SU-DHL-6 (cell line): ENCODE data around the gene NREP.

Source experiments
- H2AFZ ChIP-seq: fragments of 200-600 bp; sonication (generic); 2 replicates; pipeline ENCODE4 v1.6.1; 2014; ENCODE audit warnings: low read depth, mild to moderate bottlenecking, moderate library complexity, mixed read lengths, antibody characterized with exemption, low read length; ENCODE audit not compliant: severe bottlenecking
- H3F3A ChIP-seq: fragments of 200-600 bp; shearing (Covaris generic); 2 replicates; pipeline ENCODE4 v1.6.0; 2016; ENCODE audit warnings: antibody characterized with exemption, mild to moderate bottlenecking; ENCODE audit not compliant: insufficient read depth
- H3K27ac ChIP-seq: fragments of 200-600 bp; sonication (generic); 2 replicates; pipeline ENCODE4 v1.5.1; 2016; ENCODE audit warnings: low read depth, mild to moderate bottlenecking, low read length, moderate library complexity, mixed read lengths
- H3K27me3 ChIP-seq: fragments of 200-600 bp; sonication (generic), shearing (Covaris generic); 2 replicates; pipeline ENCODE4 v1.6.0; 2014; ENCODE audit warnings: mild to moderate bottlenecking, low read length
- H3K36me3 ChIP-seq: fragments of 200-600 bp; sonication (generic); 2 replicates; pipeline ENCODE4 v1.6.1; 2014; ENCODE audit warnings: mild to moderate bottlenecking, low read length, mixed read lengths
- H3K4me2 ChIP-seq: fragments of 300-600, 200-600 bp; shearing (Covaris generic), sonication (generic); 2 replicates; pipeline ENCODE4 v1.6.0; 2014; ENCODE audit warnings: low read length, low read depth, mild to moderate bottlenecking; ENCODE audit not compliant: poor library complexity, severe bottlenecking
- H3K4me3 ChIP-seq: fragments of 200-600 bp; sonication (generic); 2 replicates; pipeline ENCODE4 v1.5.1; 2014; ENCODE audit warnings: antibody characterized with exemption, low read length, mild to moderate bottlenecking, mixed read lengths; ENCODE audit not compliant: insufficient read depth, poor library complexity, severe bottlenecking
- H3K79me2 ChIP-seq: fragments of 200-600 bp; sonication (generic); 2 replicates; pipeline ENCODE4 v1.6.1; 2014; ENCODE audit warnings: mild to moderate bottlenecking, low read length, moderate library complexity; ENCODE audit not compliant: insufficient read depth
- H3K9ac ChIP-seq: fragments of 200-600 bp; sonication (generic); 2 replicates; pipeline ENCODE4 v1.7.0; 2014; ENCODE audit warnings: mild to moderate bottlenecking, low read length
- H3K9me2 ChIP-seq: fragments of 200-600 bp; sonication (generic); replicated peaks from 2 replicates; pipeline ENCODE4 v1.6.1; 2014; ENCODE audit warnings: low read length; ENCODE audit not compliant: insufficient read depth
- H3K9me3 ChIP-seq: fragments of 200-600 bp; sonication (generic); 2 replicates; pipeline ENCODE4 v1.6.1; 2014; ENCODE audit warnings: low read length, mixed read lengths; ENCODE audit not compliant: insufficient read depth
- H4K20me1 ChIP-seq: fragments of 200-600 bp; sonication (generic); 2 replicates; pipeline ENCODE4 v1.6.1; 2014; ENCODE audit warnings: low read depth, mild to moderate bottlenecking, antibody characterized with exemption, low read length, moderate library complexity, mixed read lengths
- CTCF ChIP-seq: fragments of 200-600 bp; sonication (generic); IDR thresholded peaks from one replicate; pipeline ENCODE4 v1.5.1; 2017; ENCODE audit warnings: antibody characterized with exemption, mild to moderate bottlenecking, low read length, moderate library complexity; ENCODE audit not compliant: insufficient read depth, poor library complexity, severe bottlenecking
- EZH2phosphoT487 ChIP-seq: fragments of 200-600 bp; sonication (generic), shearing (Covaris generic); conservative IDR thresholded peaks from 2 replicates; pipeline ENCODE4 v1.6.1; 2018; ENCODE audit warnings: mild to moderate bottlenecking, antibody characterized with exemption, low read length, moderate library complexity, mixed read lengths

The NREP gene

GRCh38 chr5:111694133-111694532, 62.9 kb downstream of the NREP start:
- H3K4me2 ChIP-seq = no peak overlapping the region

GRCh38 chr5:111691914-111692313, 65.1 kb downstream of the NREP start:
- H3K9ac ChIP-seq = no peak overlapping the region
- H3K36me3 ChIP-seq = no peaks in the 10 kb centered on the region
- H3K79me2 ChIP-seq = no peaks in the 10 kb centered on the region
- no peak overlapping the region for H3K27ac ChIP-seq
- no peak overlapping the region for H2AFZ ChIP-seq
- H3K27me3 ChIP-seq = no peaks in the 10 kb centered on the region
- no peak overlapping the region for H3K4me2 ChIP-seq
- H3K9me2 ChIP-seq = no peaks in the 10 kb centered on the region
- no peaks in the 10 kb centered on the region for H3K9me3 ChIP-seq
- H3F3A ChIP-seq = no peaks in the 10 kb centered on the region
- TF ChIP-seq CTCF = no peak
- no peak for TF ChIP-seq EZH2phosphoT487
- no peaks in the 10 kb centered on the region for H4K20me1 ChIP-seq
- no peak overlapping the region for H3K4me3 ChIP-seq

More at GRCh38 chr5:111694133-111694532, 62.9 kb downstream of the NREP start:
- H3K9me2 ChIP-seq = no peaks in the 10 kb centered on the region
- no peaks in the 10 kb centered on the region for H3K27me3 ChIP-seq
- H4K20me1 ChIP-seq = no peaks in the 10 kb centered on the region
- H3K9ac ChIP-seq = no peak overlapping the region
- no peaks in the 10 kb centered on the region for H3F3A ChIP-seq
- H3K79me2 ChIP-seq = no peaks in the 10 kb centered on the region
- TF ChIP-seq CTCF = no peak
- TF ChIP-seq EZH2phosphoT487 = no peak
- no peak overlapping the region for H3K27ac ChIP-seq
- no peaks in the 10 kb centered on the region for H3K9me3 ChIP-seq
- H3K36me3 ChIP-seq = no peaks in the 10 kb centered on the region
- no peak overlapping the region for H2AFZ ChIP-seq
- no peak overlapping the region for H3K4me3 ChIP-seq

GRCh38 chr5:111691508-111691907, 65.5 kb downstream of the NREP start:
- Histone ChIP-seq H3K9me3 (no peaks in the 10 kb centered on the region), H3K27me3 (no peaks in the 10 kb centered on the region), H2AFZ (no peak overlapping the region), H3K4me2 (no peak overlapping the region), H3K36me3 (no peaks in the 10 kb centered on the region), H3K27ac (no peak overlapping the region), H3K79me2 (no peaks in the 10 kb centered on the region), H3F3A (no peaks in the 10 kb centered on the region), H4K20me1 (no peaks in the 10 kb centered on the region), H3K4me3 (no peak overlapping the region), H3K9ac (no peak overlapping the region), H3K9me2 (no peaks in the 10 kb centered on the region)
- TF ChIP-seq EZH2phosphoT487 = no peak
- no peak for TF ChIP-seq CTCF
